K562 (cell line): ENCODE results near the gene PDCD6IP. TPM values are rescaled to one million over a fixed set of nuclear protein-coding genes. Genes with fewer than 3 reads are reported as not detected.
A peak's percentile ranks its signal among the peaks of the same experiment; 100 is the strongest.

Experiments used
- ATAC-seq: fragments of 200-7000 bp; cut with Tn5 transposase; 3 replicates; pipeline ENCODE4 v1.9.1; 2020; ENCODE audit warnings: moderate library complexity
- BruUV-seq: library from RNA; stranded (reverse); fragments of 400-500 nt; replicated peaks from 2 replicates; lab custom pipeline; 2021; lab: Mats Ljungman, UMichigan
- CTCF ChIA-PET: fragments of 300-600 bp; formaldehyde crosslinking; extraction: SDS; loops from one replicate; lab custom pipeline; 2021; ENCODE audit warnings: low intra/inter-chr PET ratio; lab: Yijun Ruan, JAX
- POLR2A ChIA-PET: fragments of 300-600, 350-650 bp; sonication (Branson Sonifier 250); formaldehyde crosslinking; extraction: SDS; loops from one replicate; lab custom pipeline; 2021; ENCODE audit warnings: antibody characterized with exemption, inconsistent platforms; lab: Yijun Ruan, JAX
- DNase-seq, 4 experiments: peaks; one replicate each; pipeline versions ENCODE4 v3.0.0 to v3.0.0-alpha.2; 2011 to 2018; ENCODE audit warnings: low spot score in 3 of 4, mixed read lengths in 3 of 4; ENCODE audit errors: extremely low read depth in 1 of 4
- FAIRE-seq: peaks from 2 replicates; lab custom pipeline; 2011; peaks lifted over from hg19 to GRCh38; lab: Jason Lieb, UNC
- H2AFZ ChIP-seq: 2 replicates; pipeline ENCODE4 v1.6.0; 2011; ENCODE audit warnings: low read depth, low read length, control low read depth, inconsistent platforms
- H3K27ac ChIP-seq: fragments of 200-600 bp; 3 replicates; pipeline ENCODE4 v1.8.0; 2011; ENCODE audit warnings: low read depth, mild to moderate bottlenecking, control low read depth, inconsistent platforms, low read length, moderate library complexity, mixed read lengths; ENCODE audit errors: extremely low read depth
- H3K27me3 ChIP-seq, 2 experiments: fragments of 300-600 bp in 1 of 2; 2 replicates in 1 of 2; 3 replicates in 1 of 2; pipeline versions ENCODE4 v1.6.0 to v1.8.0; 2011; ENCODE audit warnings: inconsistent platforms in 2 of 2, low read length in 2 of 2, mild to moderate bottlenecking in 1 of 2, mixed read lengths in 1 of 2, moderate library complexity in 1 of 2; ENCODE audit not compliant: control insufficient read depth in 2 of 2, insufficient read depth in 2 of 2
- H3K36me3 ChIP-seq: fragments of 300-600 bp; 3 replicates; pipeline ENCODE4 v1.8.0; 2011; ENCODE audit warnings: mild to moderate bottlenecking, low read length, inconsistent platforms; ENCODE audit not compliant: control insufficient read depth, insufficient read depth
- H3K4me1 ChIP-seq, 2 experiments: fragments of 200-600 bp in 1 of 2; replicated peaks in 1 of 2; 2 replicates in 1 of 2; 3 replicates in 1 of 2; pipeline versions ENCODE4 v1.5.1 to v1.8.0; 2011; ENCODE audit warnings: inconsistent platforms in 2 of 2, low read length in 2 of 2, mild to moderate bottlenecking in 1 of 2, mixed read lengths in 1 of 2, moderate library complexity in 1 of 2; ENCODE audit not compliant: control insufficient read depth in 2 of 2, insufficient read depth in 2 of 2
- H3K4me2 ChIP-seq: 2 replicates; pipeline ENCODE4 v1.6.1; 2011; ENCODE audit warnings: low read length, control low read depth, inconsistent platforms, mixed read lengths; ENCODE audit not compliant: insufficient read depth
- H3K4me3 ChIP-seq: fragments of 200-600 bp; sonication (generic), shearing (Covaris generic); 2 replicates; pipeline ENCODE4 v1.5.1; 2016; ENCODE audit warnings: control low read depth, inconsistent platforms
- H3K79me2 ChIP-seq: fragments of 200-600 bp; 3 replicates; pipeline ENCODE4 v1.8.0; 2011; ENCODE audit warnings: low read length, inconsistent platforms; ENCODE audit not compliant: control insufficient read depth, insufficient read depth
- H3K9ac ChIP-seq, 2 experiments: 2 replicates each; pipeline versions ENCODE4 v1.6.0 to v1.6.1; 2011; ENCODE audit warnings: low read depth in 2 of 2, low read length in 2 of 2, control low read depth in 1 of 2, inconsistent platforms in 1 of 2, mild to moderate bottlenecking in 1 of 2, mixed read lengths in 1 of 2; ENCODE audit not compliant: insufficient read depth in 1 of 2
- H3K9me1 ChIP-seq: one replicate; pipeline ENCODE4 v1.6.0; 2011; ENCODE audit warnings: inconsistent platforms, mild to moderate bottlenecking, low read length, moderate library complexity; ENCODE audit not compliant: control insufficient read depth, insufficient read depth
- H3K9me3 ChIP-seq: replicated peaks from 2 replicates; pipeline ENCODE4 v1.5.1; 2011; ENCODE audit warnings: low read depth, low read length, inconsistent platforms; ENCODE audit not compliant: control insufficient read depth, insufficient read depth
- H4K20me1 ChIP-seq: replicated peaks from 2 replicates; pipeline ENCODE4 v1.6.1; 2011; ENCODE audit warnings: low read length, inconsistent platforms, mixed read lengths; ENCODE audit not compliant: control insufficient read depth, insufficient read depth
- BCOR ChIP-seq: fragments of 450-650 bp; IDR thresholded peaks from 2 replicates; pipeline ENCODE4 v1.6.1; 2016
- CTBP1 ChIP-seq: fragments of 450-650 bp; IDR thresholded peaks from 2 replicates; pipeline ENCODE4 v1.6.1; 2016; ENCODE audit warnings: borderline replicate concordance
- EZH2 ChIP-seq: IDR thresholded peaks from 2 replicates; pipeline ENCODE4 v1.6.1; 2012; ENCODE audit warnings: low read depth, mild to moderate bottlenecking, inconsistent platforms, low read length, borderline replicate concordance
- FOXA1 ChIP-seq: fragments of 450-650 bp; IDR thresholded peaks from 2 replicates; pipeline ENCODE4 v1.6.1; 2016; ENCODE audit warnings: mild to moderate bottlenecking, borderline replicate concordance
- HDAC1 ChIP-seq, 2 experiments: fragments of 450-650 bp; IDR thresholded peaks; 2 replicates each; pipeline ENCODE4 v1.6.1; 2016 to 2017; ENCODE audit warnings: inconsistent platforms in 1 of 2, mild to moderate bottlenecking in 1 of 2, moderate library complexity in 1 of 2
- IRF2 ChIP-seq: sonication (generic); formaldehyde crosslinking; IDR thresholded peaks from 2 replicates; pipeline ENCODE4 v1.8.1; 2022; ENCODE audit warnings: mild to moderate bottlenecking, missing genetic modification reagents
- MEIS2 ChIP-seq: fragments of 450-650 bp; IDR thresholded peaks from 2 replicates; pipeline ENCODE4 v1.6.1; 2014; ENCODE audit warnings: mild to moderate bottlenecking; ENCODE audit not compliant: partially characterized antibody
- MTF1 ChIP-seq: fragments of 250-450 bp; sonication (Bioruptor Pico); IDR thresholded peaks from 2 replicates; pipeline ENCODE4 v1.9.0; 2021; ENCODE audit warnings: moderate library complexity, mild to moderate bottlenecking, inconsistent platforms, borderline replicate concordance
- RBM17 ChIP-seq: fragments of 200-400 bp; formaldehyde crosslinking; IDR thresholded peaks from 2 replicates; pipeline ENCODE4 v1.6.1; 2017; ENCODE audit warnings: low read depth, mild to moderate bottlenecking, low read length, borderline replicate concordance
- TGIF2 ChIP-seq: sonication (generic); formaldehyde crosslinking; IDR thresholded peaks from 2 replicates; pipeline ENCODE4 v1.8.1; 2022; ENCODE audit warnings: mild to moderate bottlenecking, missing genetic modification reagents, moderate library complexity
- XRCC3 ChIP-seq: fragments of 450-650 bp; IDR thresholded peaks from 2 replicates; pipeline ENCODE4 v1.6.1; 2017; ENCODE audit warnings: mild to moderate bottlenecking, moderate library complexity
- ZBTB5 ChIP-seq: fragments of 450-650 bp; IDR thresholded peaks from 2 replicates; pipeline ENCODE4 v1.6.1; 2017; ENCODE audit warnings: antibody characterized with exemption
- ZNF586 ChIP-seq: fragments of 450-650 bp; formaldehyde crosslinking; conservative IDR thresholded peaks from 2 replicates; pipeline ENCODE4 v1.4.0; 2020; ENCODE audit warnings: mild to moderate bottlenecking, moderate library complexity
- ZNF764 ChIP-seq: fragments of 250-450 bp; sonication (Bioruptor Pico); IDR thresholded peaks from 2 replicates; pipeline ENCODE4 v1.4.0; 2020; ENCODE audit warnings: low read depth, mild to moderate bottlenecking, moderate library complexity
- WGBS: fragments of 100-300 bp; shearing (Covaris generic); methylation state at CpG from one replicate; pipeline ENCODE4 v1.1.6; 2016; ENCODE audit warnings: low coverage, mixed read lengths; ENCODE audit not compliant: insufficient coverage; ENCODE audit errors: missing lambda C conversion rate; 5-methylcytosine and 5-hydroxymethylcytosine counted together
- in situ Hi-C: fragments of 300-500 bp; cut with MboI; formaldehyde crosslinking; loops from 4 replicates; pipeline ENCODE4 v1.15.0; 2018; ENCODE audit warnings: inconsistent platforms, mixed read lengths
- intact Hi-C: fragments of 100-400 bp; cut with micrococcal nuclease; formaldehyde crosslinking; loops from 2 replicates; pipeline ENCODE4 v1.14.2; 2022
- polyA plus RNA-seq, 8 experiments: library from polyadenylated mRNA; depleted of rRNA in 4 of 8; stranded (reverse) in 5 of 8; unstranded in 3 of 8; fragments of >200 nt; fragmentation: Nextera tagmentation in 2 of 8; fragmentation: Illumina TruSeq in 1 of 8; extraction: Ambion mirVana in 2 of 8; extraction: Trizol in 1 of 8; gene quantifications; 2 replicates each; pipeline versions ENCODE4 v1.2.1 to v1.2.3, GENCODE V29; 2011 to 2014; ENCODE audit warnings: inconsistent platforms in 1 of 8, missing spikeins in 1 of 8
- total RNA-seq, 7 experiments: library from RNA; depleted of rRNA in 6 of 7; stranded (reverse); fragments of >200 nt in 6 of 7; fragmentation: Illumina TruSeq in 2 of 7; extraction: Trizol in 2 of 7; gene quantifications; 2 replicates each; pipeline versions ENCODE4 v1.2.1 to v1.2.3, GENCODE V29; 2011 to 2021; ENCODE audit warnings: low replicate concordance in 1 of 7
- TF ChIP-seq, protein P1 (sequence below), 2 experiments: IDR thresholded peaks in 1 of 2; conservative IDR thresholded peaks in 1 of 2; 2 replicates each; pipeline ENCODE4 v1.6.1; 2016; ENCODE audit warnings: low read depth in 2 of 2, mild to moderate bottlenecking in 1 of 2, missing compliant biosample characterization in 1 of 2, missing genetic modification characterization in 1 of 2, moderate library complexity in 1 of 2

Gene PDCD6IP
- total and polyA plus RNA-seq, 9 of the 15 experiments (the other 6 are each of a cell fraction or from before 2014, with no cell fraction given): 40.2 to 302 (median 122) TPM

- TF ChIP-seq ZBTB5 (0 out of 2 replicates have a peak, but pooled peaks have one; percentile 33), ZNF764 (CRISPR knock-in tag) (no peak), IRF2 (CRISPR knock-in tag) (no peak), MTF1 (no peak), HDAC1 (IDR thresholded peaks at IDR 0.05) (0 out of 4 replicates have a peak, but pooled peaks of 1 of the 2 experiments have one; percentile 17), XRCC3 (no peak), FOXA1 (no peak)
These were observed 109.9 kb downstream of the PDCD6IP start (continued) for GRCh38 chr3:33908250-33908851.

DNA sequence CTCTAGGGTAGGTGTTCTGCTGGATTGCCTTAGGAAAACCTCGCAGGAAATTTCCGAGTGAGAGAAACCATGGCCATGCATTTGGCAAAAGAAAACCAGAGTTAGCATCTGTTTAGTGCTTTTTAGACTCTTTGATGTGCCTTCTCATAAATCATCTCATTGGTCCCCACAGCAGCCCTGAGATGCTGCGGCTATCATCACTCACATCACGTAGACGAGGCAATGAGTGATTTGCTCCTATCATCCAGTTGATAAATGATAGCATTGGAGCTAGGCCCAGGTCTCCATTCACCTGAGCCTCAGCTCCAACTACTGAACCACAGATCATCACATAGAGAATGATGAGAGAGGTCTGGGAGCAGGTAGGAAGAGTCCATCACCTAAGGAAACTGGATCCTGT, 111.1 kb downstream of the PDCD6IP start:
- TF ChIP-seq MEIS2: peak; percentile 57
- no peak for TF ChIP-seq EZH2
- TF ChIP-seq, protein P1, sequence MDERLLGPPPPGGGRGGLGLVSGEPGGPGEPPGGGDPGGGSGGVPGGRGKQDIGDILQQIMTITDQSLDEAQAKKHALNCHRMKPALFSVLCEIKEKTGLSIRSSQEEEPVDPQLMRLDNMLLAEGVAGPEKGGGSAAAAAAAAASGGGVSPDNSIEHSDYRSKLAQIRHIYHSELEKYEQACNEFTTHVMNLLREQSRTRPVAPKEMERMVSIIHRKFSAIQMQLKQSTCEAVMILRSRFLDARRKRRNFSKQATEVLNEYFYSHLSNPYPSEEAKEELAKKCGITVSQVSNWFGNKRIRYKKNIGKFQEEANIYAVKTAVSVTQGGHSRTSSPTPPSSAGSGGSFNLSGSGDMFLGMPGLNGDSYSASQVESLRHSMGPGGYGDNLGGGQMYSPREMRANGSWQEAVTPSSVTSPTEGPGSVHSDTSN (CRISPR knock-in tag; IDR thresholded peaks at IDR 0.05; ENCODE audit: low read depth): no peak
- TF ChIP-seq, protein P1 (tag; conservative IDR thresholded peaks at IDR 0.05; ENCODE audit: low read depth): peak; percentile 57
- TF ChIP-seq TGIF2 (CRISPR knock-in tag): no peak
- no peak for TF ChIP-seq RBM17
- TF ChIP-seq CTBP1: peak; percentile 27; the same call in 1 of the 2 replicates
- TF ChIP-seq ZNF586 (CRISPR knock-in tag): no peak
- no peak for TF ChIP-seq BCOR

More for the DNA sequence above, 111.1 kb downstream of the PDCD6IP start:
- Histone ChIP-seq H3K36me3 (no peaks in the 10 kb centered on the region), H3K27me3 (no peaks in the 10 kb centered on the region), H3K79me2 (no peaks in the 10 kb centered on the region), H2AFZ (no peak overlapping the region), H3K4me3 (no peak overlapping the region), H3K9me3 (peaks cover 3% of the 10 kb centered on the region; the same call in 1 of the 2 replicates), H3K9me1 (no peaks in the 10 kb centered on the region), H4K20me1 (no peaks in the 10 kb centered on the region), H3K4me2 (no peak overlapping the region), H3K4me1 (peaks cover 33 to 58% of the 10 kb centered on the region in 2 experiments), H3K9ac (no peak overlapping the region), H3K27ac (no peak overlapping the region)
- ChIA-PET CTCF (no interaction called here), POLR2A (interaction anchor here (1.0 to 3.5 kb wide), 2 partner anchors 12 to 28 kb away, joined by 4 to 13 read pairs; no protein-coding TSS in a partner anchor)
- intact Hi-C loops: no loop called here
- WGBS: 74% methylated on average over 5 of the region's 5 CpGs
- DNase-seq (no peak), FAIRE-seq (no peak), ATAC-seq (no peak)
- in situ Hi-C loops: no loop called here
- BruUV-seq: no TSS peak
